ENCODE results near the gene UBR2.
"Not testable (repeated sequence)": the region's sequence is repeated elsewhere in the genome, so short reads cannot be mapped to it uniquely, and the experiment has no call there.

Gene UBR2

GRCh38 chr6:42720739-42721138, 156.9 kb downstream of the UBR2 start:
- no peak overlapping the region for H3K27ac ChIP-seq

GRCh38 chr6:42722497-42722896, 158.7 kb downstream of the UBR2 start, which contains the start of gene PRPH2:
PRPH2 (minus strand) TSS chr6:42722597; CDS start chr6:42722334, 263 bp downstream.
- no peak for DNase-seq (ENCODE audit: low read depth, low spot score)
- H3K27ac ChIP-seq, result no peak within 1 kb of the TSS

More at GRCh38 chr6:42720739-42721138, 156.9 kb downstream of the UBR2 start:
- no peak for DNase-seq (ENCODE audit: low read depth, low spot score)

DNA sequence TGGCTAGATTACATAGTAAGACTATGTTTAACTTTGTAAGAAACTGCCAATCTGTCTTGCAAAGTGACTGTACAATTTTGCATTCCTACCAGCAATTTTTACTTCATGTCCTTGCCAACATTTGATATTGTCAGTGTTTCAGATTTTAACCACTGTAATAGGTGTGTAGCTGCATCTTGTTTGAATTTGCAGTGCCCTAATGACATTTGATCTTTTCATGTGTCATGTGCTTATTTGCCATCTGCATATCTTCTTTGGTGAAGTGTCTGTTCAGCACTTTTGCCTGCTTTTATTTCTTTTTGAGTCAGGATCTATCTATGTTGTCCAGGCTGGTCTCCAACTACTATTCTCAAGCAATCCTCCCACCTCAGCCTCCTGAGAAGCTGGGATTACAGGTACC, 161.0 kb downstream of the UBR2 start:
- no peak for DNase-seq (ENCODE audit: low read depth, low spot score)
- H3K27ac ChIP-seq, result no peak overlapping the region

DNA sequence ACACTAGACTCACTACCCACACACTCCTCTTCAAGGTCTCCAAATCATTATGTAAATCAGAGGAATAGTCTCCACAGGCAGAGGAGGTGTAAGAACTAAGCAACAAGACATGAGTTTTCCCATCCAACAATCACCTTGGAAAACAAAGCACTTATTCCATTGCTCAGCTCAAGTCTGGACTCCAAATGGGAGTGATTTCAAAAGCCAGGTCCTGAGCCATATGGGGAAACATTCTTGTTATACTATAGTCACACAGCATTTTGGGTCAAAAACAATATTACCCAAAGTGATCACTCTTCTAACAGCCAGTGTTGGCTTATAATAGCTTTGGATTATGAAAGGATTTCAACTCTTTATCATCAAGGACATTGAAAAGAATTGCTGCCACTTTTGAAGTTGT, 162.2 kb downstream of the UBR2 start:
- no peak for DNase-seq (ENCODE audit: low read depth, low spot score)
- H3K27ac ChIP-seq, result no peak overlapping the region

DNA sequence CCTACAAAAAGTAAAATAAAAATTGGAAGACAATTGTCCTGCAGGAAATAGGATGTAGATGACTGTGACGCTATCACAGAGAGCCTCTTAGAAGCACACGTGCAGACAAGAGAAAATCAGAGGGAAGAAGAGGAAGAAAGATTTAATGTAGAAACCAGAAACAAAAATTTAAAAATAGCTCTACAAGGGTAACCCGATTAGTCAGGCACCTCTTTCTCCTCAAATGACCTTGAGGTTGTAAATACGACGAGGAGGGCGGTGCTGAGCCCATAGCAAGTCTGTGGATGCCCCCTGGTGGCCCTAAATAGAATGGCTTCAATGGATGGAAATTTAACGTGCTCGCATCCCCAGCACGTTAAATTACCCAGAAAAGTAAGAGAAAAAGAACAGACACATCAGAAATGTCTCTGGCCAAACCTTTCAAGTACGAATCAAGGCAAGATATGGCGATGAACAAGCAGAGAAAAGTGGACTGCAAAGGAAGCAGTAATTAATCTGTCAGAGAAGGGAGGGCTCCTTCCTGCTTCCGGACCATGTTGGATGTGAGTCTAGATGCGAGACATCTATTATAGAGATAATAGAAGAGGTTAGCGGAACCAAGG, 162.8 kb downstream of the UBR2 start:
- H3K27ac ChIP-seq, result no peak overlapping the region
- DNase-seq (ENCODE audit: low read depth, low spot score), result no peak

GRCh38 chr6:42727087-42727611, 163.3 kb downstream of the UBR2 start:
- H3K27ac ChIP-seq, result no peak overlapping the region
- DNase-seq (ENCODE audit: low read depth, low spot score), result no peak

GRCh38 chr6:42727627-42728026, 163.8 kb downstream of the UBR2 start:
- no peak overlapping the region for H3K27ac ChIP-seq
- no peak for DNase-seq (ENCODE audit: low read depth, low spot score)

GRCh38 chr6:42729731-42730130, 165.9 kb downstream of the UBR2 start:
- DNase-seq (ENCODE audit: low read depth, low spot score), result no peak
- H3K27ac ChIP-seq, result no peak overlapping the region

- not testable (repeated sequence) for DNase-seq (ENCODE audit: low read depth, low spot score); H3K27ac ChIP-seq
Measured at GRCh38 chr6:42733867-42734481, 170.1 kb downstream of the UBR2 start.

- H3K27ac ChIP-seq, result no peak overlapping the region
- no peak for DNase-seq (ENCODE audit: low read depth, low spot score)
Measured at GRCh38 chr6:42735976-42736375, 172.1 kb downstream of the UBR2 start.

DNA sequence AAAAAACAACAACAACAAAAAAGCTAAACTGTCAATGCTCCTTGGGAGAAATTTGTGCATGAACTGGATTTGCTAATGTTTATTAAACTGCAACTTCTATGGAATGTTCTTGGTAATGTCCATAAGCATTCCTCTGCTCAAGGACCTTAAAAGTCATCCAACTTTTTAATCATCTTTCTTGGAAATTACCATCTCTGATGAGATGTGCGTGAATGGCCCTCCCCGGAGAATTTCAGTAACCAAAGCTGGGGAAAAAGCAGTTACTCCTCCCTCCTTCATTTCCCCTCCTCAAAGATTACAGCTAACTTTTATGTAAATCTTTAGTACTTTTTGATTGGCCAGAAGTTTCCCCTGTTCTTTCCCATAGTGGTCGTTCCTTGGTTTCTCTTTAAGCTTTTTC, 176.9 kb downstream of the UBR2 start:
- DNase-seq (ENCODE audit: low read depth, low spot score), result no peak
- H3K27ac ChIP-seq, result no peak overlapping the region

DNA sequence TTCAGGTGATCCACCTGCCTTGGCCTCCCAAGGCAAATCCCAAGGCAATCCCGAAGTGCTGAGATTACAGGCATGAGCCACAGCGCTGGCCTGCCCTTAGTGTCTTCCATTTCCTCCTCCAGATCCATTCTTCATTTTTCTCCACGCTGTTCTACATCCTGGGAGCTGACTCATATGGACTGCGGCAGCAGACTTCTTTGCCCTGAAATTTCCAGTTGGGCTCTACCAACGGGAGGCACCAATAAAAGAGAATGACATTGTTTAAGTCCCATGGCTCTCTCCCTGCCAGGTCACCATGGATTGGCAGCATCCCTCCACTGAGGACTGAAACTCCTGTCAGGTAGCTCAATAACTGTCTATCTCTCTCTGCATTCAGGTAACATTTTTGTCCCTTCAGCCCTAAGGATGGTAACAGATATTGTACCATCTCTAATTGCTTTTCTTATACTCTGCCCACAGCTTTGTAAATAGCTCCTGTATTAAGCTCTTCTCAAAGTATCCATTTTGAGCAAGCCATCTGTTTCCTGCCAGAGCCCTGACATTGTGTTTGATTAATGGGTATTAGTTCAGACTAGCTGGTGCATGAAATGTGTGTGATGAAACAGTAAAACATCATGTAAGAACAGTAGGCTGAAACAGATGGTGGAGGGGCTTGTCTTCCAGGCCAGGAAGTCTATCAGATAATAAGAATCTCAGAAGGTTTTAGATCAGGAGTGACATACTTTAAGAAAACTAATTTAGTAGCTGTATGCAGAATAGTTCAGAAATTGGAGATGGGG, 178.5 kb downstream of the UBR2 start:
- peak; percentile 56 for DNase-seq (ENCODE audit: low read depth, low spot score)
- H3K27ac ChIP-seq, result peak overlapping the region; percentile 89

Measured in epithelial cell of prostate (primary cell).